Kidney epithelial cell (primary cell): ENCODE data around the gene HDHD3. TPM values are rescaled to one million over a fixed set of nuclear protein-coding genes. Genes with fewer than 3 reads are reported as not detected.

Source experiments
- DNase-seq: peaks from one replicate; pipeline ENCODE4 v3.0.0-alpha.2; 2010; ENCODE audit warnings: low read depth
- H3K27me3 ChIP-seq: 2 replicates; pipeline ENCODE4 v1.6.0; 2011; ENCODE audit warnings: low read length; ENCODE audit not compliant: control insufficient read depth, insufficient read depth
- H3K36me3 ChIP-seq: 2 replicates; pipeline ENCODE4 v1.5.1; 2011; ENCODE audit warnings: low read length; ENCODE audit not compliant: control insufficient read depth, insufficient read depth
- H3K4me3 ChIP-seq: 2 replicates; pipeline ENCODE4 v1.5.1; 2011; ENCODE audit warnings: low read depth, mild to moderate bottlenecking, control low read depth, low read length
- total RNA-seq: library from RNA; depleted of rRNA; stranded (reverse); fragments of >200 nt; gene quantifications from 2 replicates; pipeline ENCODE4 v1.2.3, GENCODE V29; 2015
- TF ChIP-seq, protein P1 (sequence below): IDR thresholded peaks from 2 replicates; pipeline ENCODE4 v1.5.1; 2011; ENCODE audit warnings: mild to moderate bottlenecking, moderate library complexity, low read length, control low read depth, inconsistent platforms; ENCODE audit not compliant: insufficient read depth, poor library complexity, severe bottlenecking

HDHD3 gene
- total RNA-seq, 1 donor from 2014 or later, result 22.3 TPM

DNA sequence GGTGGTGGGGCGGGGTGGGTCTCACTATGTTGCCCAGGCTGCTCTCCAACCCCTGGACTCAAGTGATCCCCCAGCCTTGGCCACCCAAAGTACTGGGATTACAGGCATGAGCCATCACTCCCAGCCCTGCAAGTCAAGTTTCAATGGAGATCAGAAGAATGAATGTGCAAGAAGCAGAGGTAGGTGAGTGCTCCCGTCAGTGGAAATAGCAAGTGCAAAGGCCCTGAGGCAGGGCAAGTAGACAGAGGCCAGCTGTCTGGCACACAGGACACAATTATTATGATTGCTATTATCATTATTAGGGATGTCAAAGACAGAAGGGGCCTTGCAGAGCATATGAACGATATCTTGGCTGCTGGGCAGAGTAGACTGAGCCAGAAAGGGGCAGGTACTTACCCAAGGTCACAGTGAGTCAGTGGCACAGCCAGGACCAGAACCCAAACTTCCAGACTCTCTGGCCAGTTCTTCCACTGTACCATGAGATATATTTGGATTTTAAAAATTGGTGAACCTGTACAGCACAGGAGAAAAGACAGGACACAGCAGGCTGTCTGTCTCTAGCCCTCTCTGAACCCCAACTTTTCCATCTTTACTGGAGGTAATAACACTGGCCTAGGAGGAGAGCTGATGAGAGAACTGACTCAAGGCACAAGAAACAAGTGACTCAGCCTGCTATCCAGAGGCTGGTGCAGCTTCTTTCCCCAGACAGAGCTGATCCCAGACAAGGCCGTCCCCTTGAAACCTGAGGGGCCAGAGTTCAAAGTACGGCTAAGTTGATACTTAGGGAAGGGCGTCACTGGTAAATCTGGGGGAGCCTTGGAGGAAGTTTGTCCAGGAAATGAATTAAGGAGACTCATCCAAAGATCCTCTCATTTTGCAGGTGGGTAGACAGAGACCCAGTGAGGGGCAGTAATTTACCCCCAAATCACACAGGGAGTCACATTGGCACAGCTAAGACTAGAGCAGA is 1.4 kb downstream of the HDHD3 start:
- no peak for DNase-seq
- no peaks in the 10 kb centered on the region for H3K36me3 ChIP-seq
- H3K4me3 ChIP-seq, result peak overlapping the region; percentile 21

DNA sequence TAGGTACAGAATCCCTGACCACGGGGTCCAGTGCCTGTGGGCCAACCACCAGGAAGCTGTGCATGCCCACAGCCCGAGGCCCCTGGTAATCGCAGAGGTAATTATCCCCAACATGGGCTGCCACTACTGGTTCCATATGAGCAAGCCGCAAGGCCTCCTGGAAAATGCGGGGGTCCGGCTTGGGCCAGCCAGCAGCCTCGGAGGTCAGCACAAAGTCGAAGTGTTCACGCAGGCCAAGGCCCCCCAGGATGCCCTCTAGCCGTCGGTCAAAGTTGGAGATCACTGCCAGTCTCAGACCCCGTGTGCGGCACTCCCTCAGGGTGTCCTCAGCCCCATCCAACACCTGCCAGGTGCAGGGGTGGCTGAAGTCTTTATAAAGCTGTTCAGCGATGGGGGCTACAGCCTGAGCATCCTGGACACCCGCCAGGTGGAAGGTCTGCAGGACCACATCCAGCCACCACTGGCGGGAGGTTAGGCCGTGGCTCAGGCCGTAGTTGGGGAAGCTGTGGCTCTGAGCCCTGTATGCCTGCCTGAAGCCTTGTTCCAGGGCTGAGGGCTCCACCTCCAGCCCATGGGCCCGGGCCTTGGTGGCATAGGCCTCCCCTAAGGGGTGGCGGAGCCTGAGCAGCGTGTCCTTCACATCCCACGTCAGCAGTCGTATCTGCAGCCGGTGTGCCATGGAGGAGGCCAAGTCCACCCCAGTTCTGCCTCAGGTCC is 3.0 kb downstream of the HDHD3 start:
- DNase-seq, result no peak
- Histone ChIP-seq H3K36me3 (no peaks in the 10 kb centered on the region), H3K27me3 (no peaks in the 10 kb centered on the region)

More for the DNA sequence above, 1.4 kb downstream of the HDHD3 start:
- TF ChIP-seq, protein P1, sequence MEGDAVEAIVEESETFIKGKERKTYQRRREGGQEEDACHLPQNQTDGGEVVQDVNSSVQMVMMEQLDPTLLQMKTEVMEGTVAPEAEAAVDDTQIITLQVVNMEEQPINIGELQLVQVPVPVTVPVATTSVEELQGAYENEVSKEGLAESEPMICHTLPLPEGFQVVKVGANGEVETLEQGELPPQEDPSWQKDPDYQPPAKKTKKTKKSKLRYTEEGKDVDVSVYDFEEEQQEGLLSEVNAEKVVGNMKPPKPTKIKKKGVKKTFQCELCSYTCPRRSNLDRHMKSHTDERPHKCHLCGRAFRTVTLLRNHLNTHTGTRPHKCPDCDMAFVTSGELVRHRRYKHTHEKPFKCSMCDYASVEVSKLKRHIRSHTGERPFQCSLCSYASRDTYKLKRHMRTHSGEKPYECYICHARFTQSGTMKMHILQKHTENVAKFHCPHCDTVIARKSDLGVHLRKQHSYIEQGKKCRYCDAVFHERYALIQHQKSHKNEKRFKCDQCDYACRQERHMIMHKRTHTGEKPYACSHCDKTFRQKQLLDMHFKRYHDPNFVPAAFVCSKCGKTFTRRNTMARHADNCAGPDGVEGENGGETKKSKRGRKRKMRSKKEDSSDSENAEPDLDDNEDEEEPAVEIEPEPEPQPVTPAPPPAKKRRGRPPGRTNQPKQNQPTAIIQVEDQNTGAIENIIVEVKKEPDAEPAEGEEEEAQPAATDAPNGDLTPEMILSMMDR, result no peak
- no peaks in the 10 kb centered on the region for H3K27me3 ChIP-seq

DNA sequence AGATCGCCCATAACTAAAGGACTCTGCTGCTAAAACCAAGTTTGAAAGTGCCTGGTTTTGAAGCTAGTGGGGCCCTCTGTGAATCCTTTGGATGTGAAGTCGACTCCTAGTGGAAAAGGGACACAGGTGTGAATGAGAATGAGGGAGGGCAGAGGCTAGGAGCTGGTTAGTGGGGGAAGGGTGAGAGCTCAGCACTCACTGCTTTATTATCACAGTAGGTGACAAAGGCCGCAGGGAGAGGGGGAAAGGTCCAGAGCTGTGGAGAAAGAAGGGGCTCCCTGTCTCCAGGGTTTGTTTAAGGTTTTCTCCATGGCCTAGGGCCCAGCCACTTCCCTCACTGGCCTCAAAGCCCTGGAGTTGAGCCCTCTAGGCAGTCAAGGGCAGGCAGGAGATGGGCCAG is 3.5 kb downstream of the HDHD3 start:
- Histone ChIP-seq H3K27me3 (no peaks in the 10 kb centered on the region), H3K4me3 (no peak overlapping the region), H3K36me3 (no peaks in the 10 kb centered on the region)
- TF ChIP-seq, protein P1, result no peak
- DNase-seq, result no peak

More for the DNA sequence above, 3.0 kb downstream of the HDHD3 start:
- TF ChIP-seq, protein P1, result no peak
- no peak overlapping the region for H3K4me3 ChIP-seq

DNA sequence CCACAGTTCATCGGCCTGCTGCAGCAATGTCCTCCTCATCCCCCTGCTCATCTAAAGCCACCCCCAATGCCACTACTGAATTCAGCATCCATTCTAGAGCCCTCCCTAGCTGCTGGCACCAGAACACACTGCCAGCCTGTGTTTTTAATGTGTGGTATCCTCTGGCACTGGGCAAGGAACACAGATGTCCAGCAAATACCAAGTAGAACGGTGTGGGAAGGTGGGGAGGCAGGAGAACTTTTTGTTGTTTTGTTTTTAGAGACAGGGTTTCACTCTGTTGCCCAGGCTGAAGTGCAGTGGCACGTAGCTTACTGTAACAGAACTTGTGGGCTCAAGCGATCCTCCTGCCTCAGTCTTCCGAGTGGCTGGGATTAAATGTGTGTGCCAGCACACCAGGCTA is 4.7 kb downstream of the HDHD3 start:
- Histone ChIP-seq H3K36me3 (no peaks in the 10 kb centered on the region), H3K4me3 (no peak overlapping the region)

DNA sequence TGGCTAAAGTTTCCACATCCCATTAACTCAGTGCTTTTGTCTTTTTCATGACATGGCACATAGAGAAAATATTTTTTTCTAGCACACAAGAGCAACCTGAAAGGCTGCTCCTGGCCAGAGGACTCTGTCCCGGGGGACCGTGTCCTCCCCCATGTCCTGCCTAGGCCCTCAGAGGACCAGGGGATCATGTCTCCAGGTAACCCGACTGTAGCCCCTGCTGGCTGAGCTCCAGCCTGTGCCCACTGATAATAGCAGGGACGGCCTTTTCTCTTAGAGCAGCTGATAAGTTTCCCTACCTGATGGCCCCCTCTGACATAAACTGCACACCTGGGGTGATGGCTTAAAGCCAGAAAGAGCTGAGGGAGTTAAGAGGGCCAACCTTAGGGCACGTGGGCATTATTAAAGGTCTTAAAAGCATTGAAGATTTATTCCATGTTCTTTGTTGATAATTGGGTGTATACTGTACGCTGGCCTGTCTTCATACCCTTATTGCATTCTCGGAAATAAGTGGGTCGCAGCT is 5.9 kb downstream of the HDHD3 start:
- no peak for DNase-seq
- TF ChIP-seq, protein P1, result no peak
- Histone ChIP-seq H3K4me3 (no peak overlapping the region), H3K36me3 (no peaks in the 10 kb centered on the region), H3K27me3 (no peaks in the 10 kb centered on the region)

More for the DNA sequence above, 4.7 kb downstream of the HDHD3 start:
- DNase-seq, result no peak
- H3K27me3 ChIP-seq, result no peaks in the 10 kb centered on the region
- TF ChIP-seq, protein P1, result no peak
